UCSD-AML1 (cell line): ENCODE data around the gene NBAS.
"Not testable (repeated sequence)": the region's sequence is repeated elsewhere in the genome, so short reads cannot be mapped to it uniquely, and the experiment has no call there.

ENCODE experiments used
- DNase-seq: peaks from one replicate; lab custom pipeline; 2025; ENCODE audit not compliant: unreplicated experiment; lab: John Stamatoyannopoulos, UW

Gene NBAS

GRCh38 chr2:15275346-15275745 lies 285.8 kb downstream of the NBAS start:
- no peak for DNase-seq

- no peak for DNase-seq
These were observed 287.7 kb downstream of the NBAS start for GRCh38 chr2:15273452-15273851.

GRCh38 chr2:15272942-15273341 lies 288.2 kb downstream of the NBAS start:
- DNase-seq = no peak

GRCh38 chr2:15271941-15272542 lies 289.1 kb downstream of the NBAS start:
- DNase-seq = no peak

- DNase-seq = no peak
These were observed 289.9 kb downstream of the NBAS start for GRCh38 chr2:15271276-15271675.

- no peak for DNase-seq
These were observed 292.1 kb downstream of the NBAS start for GRCh38 chr2:15269043-15269442.

- no peak for DNase-seq
These were observed 295.2 kb downstream of the NBAS start for GRCh38 chr2:15265889-15266288.

- no peak for DNase-seq
These were observed 297.0 kb downstream of the NBAS start for GRCh38 chr2:15263976-15264685.

GRCh38 chr2:15262792-15263191 lies 298.3 kb downstream of the NBAS start:
- no peak for DNase-seq

- DNase-seq = no peak
These were observed 300.3 kb downstream of the NBAS start for GRCh38 chr2:15260835-15261234.

GRCh38 chr2:15260196-15260595 lies 300.9 kb downstream of the NBAS start:
- DNase-seq = no peak

- no peak for DNase-seq
These were observed 301.8 kb downstream of the NBAS start for GRCh38 chr2:15259356-15259756.

- DNase-seq = not testable (repeated sequence)
These were observed 302.7 kb downstream of the NBAS start for GRCh38 chr2:15258385-15258784.

GRCh38 chr2:15253835-15254286 lies 307.3 kb downstream of the NBAS start:
- DNase-seq = no peak

- DNase-seq = no peak
These were observed 307.9 kb downstream of the NBAS start for GRCh38 chr2:15253247-15253646.

GRCh38 chr2:15251753-15252152 lies 309.4 kb downstream of the NBAS start:
- DNase-seq = no peak

- DNase-seq = not testable (repeated sequence)
These were observed 310.2 kb downstream of the NBAS start for GRCh38 chr2:15250946-15251345.

- no peak for DNase-seq
These were observed 314.3 kb downstream of the NBAS start for GRCh38 chr2:15246870-15247269.

- DNase-seq = no peak
These were observed 317.4 kb downstream of the NBAS start for GRCh38 chr2:15243762-15244161.

GRCh38 chr2:15242936-15243461 lies 318.1 kb downstream of the NBAS start:
- DNase-seq = no peak

- no peak for DNase-seq
These were observed 319.2 kb downstream of the NBAS start for GRCh38 chr2:15241929-15242328.

GRCh38 chr2:15241201-15241600 lies 319.9 kb downstream of the NBAS start:
- DNase-seq = no peak

- no peak for DNase-seq
These were observed 323.1 kb downstream of the NBAS start for GRCh38 chr2:15238028-15238427.
